Measurements from ENCODE around the gene RCSD1. TPM values are rescaled to one million over a fixed set of nuclear protein-coding genes. Genes with fewer than 3 reads are reported as not detected.

RCSD1 gene
- total and polyA plus RNA-seq, 2 donors (not counting 3 experiments of a cell fraction or from before 2014, with no cell fraction given): 0.08 to 1.00 TPM

- no peak overlapping the region for H3K27ac ChIP-seq (ENCODE audit: insufficient read depth, low read depth, low read length)
- ChIA-PET CTCF (no interaction called here), POLR2A (no interaction called here)
- no peaks in the 10 kb centered on the region for H3K27me3 ChIP-seq (ENCODE audit: control insufficient read depth in 2 of 2, insufficient read depth in 2 of 2, low read length in 2 of 2)
- H3K79me2 ChIP-seq (ENCODE audit: control insufficient read depth, insufficient read depth, low read length): peaks cover 68% of the 10 kb centered on the region
- peaks cover 11% of the 10 kb centered on the region for H4K20me1 ChIP-seq (replicated peaks; ENCODE audit: control insufficient read depth, extremely low read depth, insufficient read depth, low read length)
- H3K36me3 ChIP-seq (ENCODE audit: control insufficient read depth in 2 of 2, extremely low read depth in 1 of 2, insufficient read depth in 2 of 2, low read length in 2 of 2): peaks cover 0 to 3% of the 10 kb centered on the region in 2 experiments
- dilution Hi-C loops (cut with MboI; ENCODE audit: extremely low pct_ligation_motif_present, low sequenced_read_pairs): no loop called here
- no peak overlapping the region for H3K9ac ChIP-seq (replicated peaks; ENCODE audit: extremely low read depth, insufficient read depth, low read length)
- FAIRE-seq: peak; percentile 4
- no peak overlapping the region for H2AFZ ChIP-seq (ENCODE audit: low read depth, low read length)
- no peak overlapping the region for H3K4me2 ChIP-seq (ENCODE audit: insufficient read depth, low read length)
- H3K9me1 ChIP-seq (replicated peaks; ENCODE audit: control insufficient read depth, extremely low read depth, insufficient read depth, low read length): no peaks in the 10 kb centered on the region
- no peak overlapping the region for H3K4me3 ChIP-seq (replicated peaks in 1 of 3; ENCODE audit: insufficient read depth in 1 of 3, low read depth in 1 of 3, low read length in 3 of 3)
- intact Hi-C loops (cut with micrococcal nuclease): no loop called here
- TF ChIP-seq, protein P1, sequence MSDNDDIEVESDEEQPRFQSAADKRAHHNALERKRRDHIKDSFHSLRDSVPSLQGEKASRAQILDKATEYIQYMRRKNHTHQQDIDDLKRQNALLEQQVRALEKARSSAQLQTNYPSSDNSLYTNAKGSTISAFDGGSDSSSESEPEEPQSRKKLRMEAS (IDR thresholded peaks at IDR 0.05; ENCODE audit: insufficient read depth, insufficient read length): no peak
- TF ChIP-seq JUN (IDR thresholded peaks at IDR 0.05; ENCODE audit: borderline replicate concordance, insufficient read depth, insufficient read length, low read depth) (no peak), FOS (IDR thresholded peaks at IDR 0.05; ENCODE audit: borderline replicate concordance, insufficient read depth, low read length) (no peak), EZH2 (IDR thresholded peaks at IDR 0.05; ENCODE audit: borderline replicate concordance, low read depth, low read length, severe bottlenecking) (no peak), CTCF (IDR thresholded peaks at IDR 0.05; ENCODE audit: extremely low read depth in 1 of 2, insufficient read depth in 1 of 2, low read depth in 1 of 2, low read length in 2 of 2) (no peak), POLR2AphosphoS5 (IDR thresholded peaks at IDR 0.05; ENCODE audit: insufficient read depth, low read depth, low read length) (no peak), MYC (IDR thresholded peaks at IDR 0.05; ENCODE audit: low read depth, low read length) (no peak), GATA2 (IDR thresholded peaks at IDR 0.05; ENCODE audit: insufficient read depth, insufficient read length, low read depth, low read length) (no peak), POLR2A (IDR thresholded peaks at IDR 0.05; ENCODE audit: low read depth, low read length) (no peak)
- H3K9me3 ChIP-seq (replicated peaks; ENCODE audit: control insufficient read depth, insufficient read depth, low read length): no peaks in the 10 kb centered on the region
- DNase-seq (ENCODE audit: low read depth, low spot score): no peak
- no TSS peak for BruUV-seq (replicated peaks)
- peaks cover 4% of the 10 kb centered on the region for H3K4me1 ChIP-seq (ENCODE audit: control insufficient read depth, extremely low read depth, insufficient read depth, low read length)
Observed at GRCh38 chr1:167728818-167729410, 98.9 kb downstream of the RCSD1 start.
